Stimulated activated CD4-positive, alpha-beta T cell treated with anti-CD3 and anti-CD28 coated beads, Interleukin-1b, Interleukin-23, amount 100 ng/mL, for 48 hours (primary cell): Measurements from ENCODE around the gene AJAP1.

Source experiments
- DNase-seq: peaks from one replicate; pipeline ENCODE4 v3.0.0-alpha.2; 2020

AJAP1 gene

GRCh38 chr1:4684864-4685522 lies 30.6 kb downstream of the AJAP1 start:
- DNase-seq: no peak

GRCh38 chr1:4685523-4685865 lies 31.1 kb downstream of the AJAP1 start:
- DNase-seq: no peak

DNA sequence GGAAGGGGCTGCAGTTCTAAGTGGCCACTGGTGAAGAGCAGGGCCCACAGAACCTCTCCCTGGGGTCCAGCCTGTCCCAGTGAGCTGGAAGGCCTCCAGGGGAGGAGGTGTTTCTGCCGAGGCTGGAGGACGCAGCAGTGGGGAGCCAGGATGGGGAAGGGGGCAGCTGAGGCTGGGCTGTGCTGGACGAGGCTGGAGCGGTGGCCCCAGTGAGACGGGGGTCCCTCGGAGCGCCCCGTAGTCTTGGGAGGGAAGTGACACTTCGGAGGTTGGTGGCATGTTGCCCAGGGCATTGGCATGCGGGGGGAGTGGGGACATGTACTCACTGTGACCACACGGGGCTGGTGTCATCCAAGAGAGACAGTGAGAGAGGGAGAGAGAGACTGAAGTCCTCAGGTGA lies 33.5 kb downstream of the AJAP1 start:
- DNase-seq: no peak

- no peak for DNase-seq
Observed at GRCh38 chr1:4689271-4689935, 35.0 kb downstream of the AJAP1 start.

- DNase-seq: no peak
Observed at GRCh38 chr1:4689941-4690635, 35.7 kb downstream of the AJAP1 start.

DNA sequence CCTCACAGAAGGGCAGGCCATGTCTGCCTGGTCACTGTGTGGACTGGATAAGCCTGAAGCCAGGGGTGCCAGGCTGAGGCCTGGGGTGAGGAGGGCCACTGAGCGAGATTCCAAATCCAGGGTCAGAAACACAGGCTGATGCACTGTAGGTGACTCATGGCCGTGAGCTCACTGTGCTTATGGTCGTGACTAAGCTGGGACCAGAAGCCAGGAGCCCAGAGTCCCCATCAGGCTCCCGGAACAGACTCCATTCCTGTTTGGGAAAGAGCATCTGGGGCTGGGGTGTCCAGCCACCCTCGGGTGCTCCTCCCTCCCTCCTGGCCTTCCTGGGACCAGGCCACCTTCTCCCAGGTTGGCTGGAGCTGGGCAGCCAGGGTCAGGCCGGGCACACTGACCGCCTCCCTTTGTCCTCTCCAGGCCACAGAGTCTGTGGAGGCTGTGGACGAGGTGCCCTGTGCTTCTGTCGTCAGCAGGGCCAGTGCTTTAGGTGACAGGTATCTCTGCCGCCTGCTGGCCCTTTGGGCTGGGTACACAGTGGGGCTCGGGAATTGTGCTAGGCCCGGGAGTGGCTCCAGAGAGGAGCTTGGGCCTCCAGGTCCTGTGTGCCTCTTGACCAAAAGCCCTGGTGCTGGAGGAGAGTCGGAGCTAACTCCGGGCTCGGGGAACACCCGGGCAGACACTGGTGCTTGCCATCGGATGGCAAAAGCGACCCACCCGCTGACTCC lies 36.7 kb downstream of the AJAP1 start:
- no peak for DNase-seq

- no peak for DNase-seq
Observed at GRCh38 chr1:4691766-4692405, 37.5 kb downstream of the AJAP1 start.

DNA sequence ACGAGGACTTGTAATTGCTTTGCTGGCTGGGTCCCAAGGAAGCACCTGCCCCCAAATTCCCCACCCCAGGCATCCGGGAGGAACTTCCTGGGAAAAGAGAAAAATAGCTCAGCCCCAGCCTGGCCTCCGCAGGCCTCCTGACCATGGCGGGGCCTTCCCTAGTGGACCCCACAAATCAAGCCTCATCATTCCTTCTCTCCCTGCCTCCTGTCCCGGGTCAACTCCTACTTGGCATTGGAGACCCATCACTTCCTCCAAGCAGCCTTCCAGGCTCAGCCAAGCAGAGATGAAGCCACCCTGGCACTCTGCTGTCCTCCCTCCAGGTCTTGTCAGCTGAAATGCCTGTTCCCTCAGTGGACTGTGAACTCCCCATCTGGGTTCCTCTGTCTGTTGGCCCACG lies 38.0 kb downstream of the AJAP1 start:
- no peak for DNase-seq

GRCh38 chr1:4693331-4693730 lies 38.9 kb downstream of the AJAP1 start:
- DNase-seq: no peak

GRCh38 chr1:4693891-4694290 lies 39.5 kb downstream of the AJAP1 start:
- DNase-seq: no peak

DNA sequence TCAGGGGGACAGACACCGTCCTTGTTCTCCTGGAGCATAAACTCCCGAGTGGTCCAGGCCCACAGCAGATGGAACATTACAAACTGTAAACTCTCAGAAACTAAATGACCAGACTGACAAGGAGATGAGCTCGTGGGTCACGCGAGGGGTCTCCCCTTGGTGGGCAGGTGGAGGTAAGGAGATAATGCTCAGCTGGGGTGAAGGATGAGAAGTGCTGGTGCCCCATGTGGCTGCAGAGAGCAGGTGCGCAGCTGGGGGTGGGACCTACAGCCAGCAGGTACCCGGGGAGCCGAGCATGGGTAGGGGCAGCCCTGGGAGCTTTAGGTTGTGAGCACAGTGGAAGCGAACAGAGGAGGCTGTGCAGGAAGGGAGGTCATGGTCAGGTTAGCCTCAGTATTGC lies 40.1 kb downstream of the AJAP1 start:
- DNase-seq: no peak

DNA sequence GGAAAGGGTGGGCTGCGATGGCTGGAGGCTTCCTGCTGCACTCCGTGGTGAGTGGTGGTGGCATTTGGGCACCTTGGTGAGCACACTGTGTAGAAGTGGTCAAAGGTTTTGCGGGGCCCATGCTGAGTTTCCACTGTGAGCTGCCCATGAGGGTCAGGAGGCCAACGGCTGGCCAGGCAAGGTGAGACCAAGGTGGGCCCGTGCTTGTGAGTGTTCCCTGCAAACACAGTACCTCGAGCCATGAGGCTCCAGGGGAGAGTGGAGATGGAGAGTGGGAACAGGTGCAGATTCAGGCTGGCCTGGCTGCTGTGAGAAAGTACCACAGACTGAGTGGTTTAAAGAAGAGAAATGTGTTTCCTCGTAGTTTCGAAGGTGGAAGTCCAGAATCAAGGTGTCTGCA lies 40.8 kb downstream of the AJAP1 start:
- no peak for DNase-seq

DNA sequence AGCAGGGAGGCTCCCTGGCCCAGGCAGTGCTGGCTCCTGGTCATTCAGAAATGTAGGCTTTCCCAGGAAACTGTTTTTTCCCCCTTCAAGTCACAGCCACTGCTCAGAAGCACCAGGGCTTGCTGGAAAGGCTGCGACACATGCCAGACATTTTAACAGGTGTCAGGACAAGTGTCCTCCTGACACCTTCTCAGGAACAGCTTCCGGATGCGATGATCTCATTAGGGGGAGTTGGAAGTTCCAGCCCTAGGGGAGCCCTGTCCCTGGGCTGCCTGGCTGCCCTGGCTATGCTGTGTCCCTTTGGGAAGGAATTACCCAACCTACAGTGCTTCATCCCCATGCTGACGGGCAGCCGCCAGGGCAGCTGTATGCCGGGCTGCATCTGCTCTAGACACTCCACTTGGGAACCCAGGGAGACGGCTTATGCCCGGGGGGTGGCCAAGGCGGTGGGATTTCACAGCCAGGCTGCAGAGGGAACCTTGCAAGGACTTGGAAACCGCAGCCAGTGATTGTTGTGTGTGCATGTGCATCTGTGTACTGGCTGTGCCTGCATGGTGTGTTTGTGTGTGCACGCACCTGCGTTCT lies 41.8 kb downstream of the AJAP1 start:
- no peak for DNase-seq

- DNase-seq: no peak
Observed at GRCh38 chr1:4696753-4697152, 42.3 kb downstream of the AJAP1 start.

- DNase-seq: no peak
Observed at GRCh38 chr1:4697801-4698200, 43.4 kb downstream of the AJAP1 start.

GRCh38 chr1:4698911-4699310 lies 44.5 kb downstream of the AJAP1 start:
- DNase-seq: no peak

- DNase-seq: no peak
Observed at GRCh38 chr1:4699376-4700301, 45.2 kb downstream of the AJAP1 start.

DNA sequence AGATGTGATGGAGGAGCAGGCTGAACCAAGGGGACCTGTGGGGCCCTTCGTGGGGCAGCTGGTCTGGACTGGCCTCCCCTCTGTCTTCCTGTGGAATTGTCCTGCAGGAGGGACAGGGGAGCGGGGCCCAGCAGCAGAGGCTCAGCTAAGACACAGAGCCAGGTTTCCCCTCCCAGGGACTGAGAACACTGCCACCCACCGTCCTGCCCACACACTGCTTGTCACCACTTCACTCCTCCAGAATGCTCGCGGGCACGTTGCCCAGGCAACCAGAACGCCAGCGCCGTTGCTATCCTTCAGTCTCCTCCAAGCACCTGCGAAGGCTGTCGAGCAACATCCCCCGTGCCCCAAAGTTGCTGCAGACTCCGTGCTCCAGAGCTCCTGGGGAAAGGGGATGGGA lies 46.4 kb downstream of the AJAP1 start:
- DNase-seq: no peak

DNA sequence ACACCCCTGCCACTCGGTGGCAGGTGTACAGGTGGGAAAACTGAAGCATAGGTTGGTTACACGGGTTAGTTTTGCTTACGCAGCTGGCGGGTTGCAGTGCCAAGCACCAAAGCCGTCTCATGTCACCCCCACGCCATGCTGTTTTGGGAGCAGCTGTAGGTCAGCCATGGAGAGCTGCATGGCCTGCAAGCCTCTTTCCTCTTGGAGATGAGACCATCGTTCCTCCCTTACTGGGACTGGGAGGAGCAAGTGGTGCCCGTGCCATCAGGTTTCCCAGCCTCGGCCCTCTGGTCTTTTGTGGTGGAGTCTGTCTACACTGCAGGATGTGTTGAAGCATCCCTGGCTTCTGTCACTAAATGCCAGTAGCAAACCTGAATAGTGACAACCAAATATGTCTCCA lies 46.9 kb downstream of the AJAP1 start:
- DNase-seq: no peak

- no peak for DNase-seq
Observed at GRCh38 chr1:4702464-4702863, 48.1 kb downstream of the AJAP1 start.

GRCh38 chr1:4702932-4703331 lies 48.5 kb downstream of the AJAP1 start:
- no peak for DNase-seq

GRCh38 chr1:4703646-4704045 lies 49.2 kb downstream of the AJAP1 start:
- no peak for DNase-seq
